ENCODE results near the gene STON2. TPM values are rescaled to one million over a fixed set of nuclear protein-coding genes. Genes with fewer than 3 reads are reported as not detected.

Gene STON2
- total and polyA plus RNA-seq, 2 of the 13 experiments (the other 11 are each of a cell fraction or from before 2014, with no cell fraction given) = 2.1 to 11.0 TPM

DNA sequence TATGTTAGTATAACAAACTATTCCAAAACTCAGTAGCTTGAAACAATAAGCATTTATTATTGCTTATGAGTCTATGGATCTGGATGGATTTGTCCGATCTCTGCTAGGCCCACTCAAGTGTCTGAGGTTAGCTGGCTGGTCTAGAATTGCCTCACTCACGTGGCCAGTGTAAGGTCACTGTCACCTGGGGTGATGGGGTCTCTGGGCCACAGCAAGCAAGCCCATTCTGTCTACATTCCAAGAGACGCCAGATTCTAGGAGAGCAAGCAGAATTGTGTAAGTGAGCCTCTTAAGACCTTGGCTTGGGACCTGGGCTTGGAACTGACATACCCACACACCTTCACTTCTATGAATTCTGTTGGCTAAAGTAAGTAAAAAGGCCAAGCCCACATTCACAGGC lies 80.2 kb downstream of the STON2 start:
- CTCF ChIA-PET (ENCODE audit: low intra/inter-chr PET ratio, low total read pairs) = no interaction called here

GRCh38 chr14:81319314-81319713 lies 80.8 kb downstream of the STON2 start:
- no peak overlapping the region for H3K9ac ChIP-seq (ENCODE audit: insufficient read depth, low read depth, low read length)
- no peak overlapping the region for H3K4me3 ChIP-seq (replicated peaks in 1 of 3; ENCODE audit: insufficient read depth in 1 of 3, low read depth in 2 of 3, low read length in 3 of 3)
- no peaks in the 10 kb centered on the region for H3K9me3 ChIP-seq (ENCODE audit: low read length)
- ATAC-seq (peak; percentile 91), FAIRE-seq (peak; percentile 66), DNase-seq (ENCODE audit: low spot score) (peak; percentile 72)
- H2AFZ ChIP-seq (ENCODE audit: low read length) = no peak overlapping the region
- CTCF ChIA-PET (ENCODE audit: low intra/inter-chr PET ratio, low total read pairs) = no interaction called here
- no TSS peak for BruUV-seq (replicated peaks)
- no peaks in the 10 kb centered on the region for H3K79me2 ChIP-seq (ENCODE audit: insufficient read depth, low read length)
- intact Hi-C loops (cut with micrococcal nuclease; ENCODE audit: unreplicated experiment) = loop anchor here (2.0 kb wide), 1 partner anchor 17 kb away; no protein-coding TSS in a partner anchor
- H3K27ac ChIP-seq (ENCODE audit: extremely low read length, insufficient read depth, low read length) = peak overlapping the region; percentile 44
- in situ Hi-C loops (cut with HindIII; ENCODE audit: extremely low pct_ligation_motif_present, low pct_unique_long_range_greater_than_20kb) = no loop called here
- H3K4me1 ChIP-seq (ENCODE audit: insufficient read depth, low read length) = peaks cover 36% of the 10 kb centered on the region
- H4K20me1 ChIP-seq (ENCODE audit: insufficient read depth, low read length) = no peaks in the 10 kb centered on the region
- POLR2A ChIA-PET = no interaction called here
- no peaks in the 10 kb centered on the region for H3K36me3 ChIP-seq (replicated peaks in 1 of 2; ENCODE audit: control insufficient read depth in 1 of 2, insufficient read depth in 2 of 2, low read length in 2 of 2)
- H3K4me2 ChIP-seq (ENCODE audit: low read depth, low read length) = 0 out of 2 replicates have a peak overlapping the region, but pooled peaks have one; percentile 13
- 49% methylated on average over 2 of the region's 2 CpGs for WGBS (ENCODE audit: low lambda C conversion rate)
- H3K27me3 ChIP-seq (ENCODE audit: control insufficient read depth in 1 of 2, insufficient read depth in 2 of 2, low read length in 2 of 2) = no peaks in the 10 kb centered on the region
- 0 out of 2 replicates have a peak, but pooled peaks have one; percentile 33 for TF ChIP-seq KAT8 (CRISPR knock-in tag; IDR thresholded peaks at IDR 0.05)
- TF ChIP-seq HHEX (CRISPR knock-in tag; IDR thresholded peaks at IDR 0.05) = 0 out of 2 replicates have a peak, but pooled peaks have one; percentile 7
- TF ChIP-seq ZNF546 (CRISPR knock-in tag; conservative IDR thresholded peaks at IDR 0.05) = no peak
- no peak for TF ChIP-seq ZFP37 (CRISPR knock-in tag; IDR thresholded peaks at IDR 0.05; ENCODE audit: borderline replicate concordance)
- peak; percentile 25 for TF ChIP-seq TEAD3 (CRISPR knock-in tag; optimal IDR thresholded peaks at IDR 0.05; ENCODE audit: borderline replicate concordance)
- TF ChIP-seq AHDC1 (CRISPR knock-in tag; IDR thresholded peaks at IDR 0.05; ENCODE audit: borderline replicate concordance) = peak; percentile 26; the same call in 1 of the 2 replicates
- no peak for TF ChIP-seq ARID2 (CRISPR knock-in tag; IDR thresholded peaks at IDR 0.05; ENCODE audit: borderline replicate concordance)
- peak in 1 of 2 experiments; percentile 54; a peak in 1 of 4 replicates for TF ChIP-seq EP300 (IDR thresholded peaks at IDR 0.05; ENCODE audit: low read depth in 2 of 2, low read length in 2 of 2)
- no peak for TF ChIP-seq EP300 (CRISPR knock-in tag; IDR thresholded peaks at IDR 0.05; ENCODE audit: borderline replicate concordance)
- TF ChIP-seq, protein P1, sequence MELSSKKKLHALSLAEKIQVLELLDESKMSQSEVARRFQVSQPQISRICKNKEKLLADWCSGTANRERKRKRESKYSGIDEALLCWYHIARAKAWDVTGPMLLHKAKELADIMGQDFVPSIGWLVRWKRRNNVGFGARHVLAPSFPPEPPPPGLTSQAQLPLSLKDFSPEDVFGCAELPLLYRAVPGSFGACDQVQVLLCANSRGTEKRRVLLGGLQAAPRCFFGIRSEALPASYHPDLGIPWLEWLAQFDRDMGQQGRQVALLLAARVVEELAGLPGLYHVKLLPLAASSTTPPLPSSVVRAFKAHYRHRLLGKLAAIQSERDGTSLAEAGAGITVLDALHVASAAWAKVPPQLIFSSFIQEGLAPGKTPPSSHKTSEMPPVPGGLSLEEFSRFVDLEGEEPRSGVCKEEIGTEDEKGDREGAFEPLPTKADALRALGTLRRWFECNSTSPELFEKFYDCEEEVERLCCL (CRISPR knock-in tag; IDR thresholded peaks at IDR 0.05; ENCODE audit: borderline replicate concordance) = no peak
- TF ChIP-seq HDAC1 (CRISPR knock-in tag; IDR thresholded peaks at IDR 0.05) = peak; percentile 30; the same call in 1 of the 2 replicates

More for the DNA sequence above, 80.2 kb downstream of the STON2 start:
- 56% methylated on average over 3 of the region's 3 CpGs for WGBS (ENCODE audit: low lambda C conversion rate)
- BruUV-seq (replicated peaks) = no TSS peak
- intact Hi-C loops (cut with micrococcal nuclease; ENCODE audit: unreplicated experiment) = loop anchor here (2.0 kb wide), 1 partner anchor 17 kb away; no protein-coding TSS in a partner anchor
- in situ Hi-C loops (cut with HindIII; ENCODE audit: extremely low pct_ligation_motif_present, low pct_unique_long_range_greater_than_20kb) = no loop called here
- POLR2A ChIA-PET = no interaction called here
- no peak overlapping the region for H3K4me3 ChIP-seq (replicated peaks in 1 of 3; ENCODE audit: insufficient read depth in 1 of 3, low read depth in 2 of 3, low read length in 3 of 3)
- no peaks in the 10 kb centered on the region for H3K36me3 ChIP-seq (replicated peaks in 1 of 2; ENCODE audit: control insufficient read depth in 1 of 2, insufficient read depth in 2 of 2, low read length in 2 of 2)
- ATAC-seq (peak; percentile 64), DNase-seq (ENCODE audit: low spot score) (no peak), FAIRE-seq (no peak)
- peaks cover 42% of the 10 kb centered on the region for H3K4me1 ChIP-seq (ENCODE audit: insufficient read depth, low read length)
- H3K9me3 ChIP-seq (ENCODE audit: low read length) = no peaks in the 10 kb centered on the region
- TF ChIP-seq SALL1 (CRISPR knock-in tag; IDR thresholded peaks at IDR 0.05) (peak; percentile 27; the same call in 1 of the 2 replicates), ZNF768 (CRISPR knock-in tag; IDR thresholded peaks at IDR 0.05) (no peak)
- H3K27me3 ChIP-seq (ENCODE audit: control insufficient read depth in 1 of 2, insufficient read depth in 2 of 2, low read length in 2 of 2) = no peaks in the 10 kb centered on the region
- H4K20me1 ChIP-seq (ENCODE audit: insufficient read depth, low read length) = no peaks in the 10 kb centered on the region
- H3K27ac ChIP-seq (ENCODE audit: extremely low read length, insufficient read depth, low read length) = peak overlapping the region; percentile 44
- no peaks in the 10 kb centered on the region for H3K79me2 ChIP-seq (ENCODE audit: insufficient read depth, low read length)
- no peak overlapping the region for H3K9ac ChIP-seq (ENCODE audit: insufficient read depth, low read depth, low read length)
- no peak overlapping the region for H2AFZ ChIP-seq (ENCODE audit: low read length)
- H3K4me2 ChIP-seq (ENCODE audit: low read depth, low read length) = no peak overlapping the region
